ENCODE measurements around the gene IL12RB1. TPM values are rescaled to one million over a fixed set of nuclear protein-coding genes. Genes with fewer than 3 reads are reported as not detected.

Gene IL12RB1
- total RNA-seq, 1 experiment from 2014 or later, result not detected

DNA sequence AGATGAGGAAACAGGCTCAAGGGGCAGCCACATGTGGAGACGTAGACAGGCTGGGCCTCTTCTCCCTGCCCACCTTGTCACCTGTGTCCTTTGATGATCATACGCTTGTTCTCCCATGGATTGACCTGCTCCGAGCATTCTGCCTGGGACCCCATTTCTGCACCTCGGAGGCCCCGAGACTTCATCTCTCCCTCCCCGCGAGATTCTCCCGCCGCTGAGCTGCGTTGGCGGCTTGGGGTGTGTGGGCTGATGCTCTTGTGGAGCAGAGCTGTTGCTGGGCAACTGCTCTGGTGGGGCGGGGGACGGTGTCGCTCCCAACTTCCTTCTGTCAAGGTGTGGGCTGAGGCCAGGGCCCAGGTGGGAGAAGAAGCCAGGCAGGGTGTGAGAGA, 33.0 kb upstream of the IL12RB1 start:
- Histone ChIP-seq H4K20me1 (ENCODE audit: insufficient read depth) (no peaks in the 10 kb centered on the region), H3K36me3 (ENCODE audit: control insufficient read depth in 1 of 2, insufficient read depth in 2 of 2, low read length in 2 of 2) (peaks cover 0 to 7% of the 10 kb centered on the region in 2 experiments; a peak in 1 of 4 replicates), H3K4me2 (ENCODE audit: low read length) (no peak overlapping the region), H3K27ac (ENCODE audit: low read depth, low read length) (no peak overlapping the region), H3K4me1 (ENCODE audit: control insufficient read depth in 1 of 2, insufficient read depth in 2 of 2, low read length in 2 of 2) (peaks cover 7 to 20% of the 10 kb centered on the region in 2 experiments), H3K9me2 (ENCODE audit: insufficient read depth) (no peaks in the 10 kb centered on the region), H3K27me3 (ENCODE audit: insufficient read depth, low read length) (no peaks in the 10 kb centered on the region), H2AFZ (ENCODE audit: low read depth, low read length, poor library complexity, severe bottlenecking) (no peak overlapping the region), H3K4me3 (replicated peaks in 1 of 2; ENCODE audit: low read depth in 1 of 2, low read length in 2 of 2) (no peak overlapping the region), H3K79me2 (ENCODE audit: insufficient read depth, low read length) (peaks cover 11% of the 10 kb centered on the region; the same call in 1 of the 2 replicates), H3K9me3 (ENCODE audit: control insufficient read depth in 1 of 2, insufficient read depth in 1 of 2, low read depth in 1 of 2, low read length in 2 of 2) (no peaks in the 10 kb centered on the region), H3K9ac (ENCODE audit: low read length) (no peak overlapping the region)
- ATAC-seq, result no peak
- DNase-seq (ENCODE audit: low read depth, low spot score), result no peak
- POLR2A ChIA-PET, result no interaction called here
- CTCF ChIA-PET, result no interaction called here
- intact Hi-C loops (cut with micrococcal nuclease), result no loop called here
- TF ChIP-seq EZH2 (IDR thresholded peaks at IDR 0.05) (no peak), TCF7L2 (IDR thresholded peaks at IDR 0.05; ENCODE audit: borderline replicate concordance, extremely low read depth, insufficient read depth, insufficient read length) (no peak), ZFX (IDR thresholded peaks at IDR 0.05) (no peak), EGR1 (IDR thresholded peaks at IDR 0.05; ENCODE audit: low read depth) (no peak)
- TF ChIP-seq, protein P1, sequence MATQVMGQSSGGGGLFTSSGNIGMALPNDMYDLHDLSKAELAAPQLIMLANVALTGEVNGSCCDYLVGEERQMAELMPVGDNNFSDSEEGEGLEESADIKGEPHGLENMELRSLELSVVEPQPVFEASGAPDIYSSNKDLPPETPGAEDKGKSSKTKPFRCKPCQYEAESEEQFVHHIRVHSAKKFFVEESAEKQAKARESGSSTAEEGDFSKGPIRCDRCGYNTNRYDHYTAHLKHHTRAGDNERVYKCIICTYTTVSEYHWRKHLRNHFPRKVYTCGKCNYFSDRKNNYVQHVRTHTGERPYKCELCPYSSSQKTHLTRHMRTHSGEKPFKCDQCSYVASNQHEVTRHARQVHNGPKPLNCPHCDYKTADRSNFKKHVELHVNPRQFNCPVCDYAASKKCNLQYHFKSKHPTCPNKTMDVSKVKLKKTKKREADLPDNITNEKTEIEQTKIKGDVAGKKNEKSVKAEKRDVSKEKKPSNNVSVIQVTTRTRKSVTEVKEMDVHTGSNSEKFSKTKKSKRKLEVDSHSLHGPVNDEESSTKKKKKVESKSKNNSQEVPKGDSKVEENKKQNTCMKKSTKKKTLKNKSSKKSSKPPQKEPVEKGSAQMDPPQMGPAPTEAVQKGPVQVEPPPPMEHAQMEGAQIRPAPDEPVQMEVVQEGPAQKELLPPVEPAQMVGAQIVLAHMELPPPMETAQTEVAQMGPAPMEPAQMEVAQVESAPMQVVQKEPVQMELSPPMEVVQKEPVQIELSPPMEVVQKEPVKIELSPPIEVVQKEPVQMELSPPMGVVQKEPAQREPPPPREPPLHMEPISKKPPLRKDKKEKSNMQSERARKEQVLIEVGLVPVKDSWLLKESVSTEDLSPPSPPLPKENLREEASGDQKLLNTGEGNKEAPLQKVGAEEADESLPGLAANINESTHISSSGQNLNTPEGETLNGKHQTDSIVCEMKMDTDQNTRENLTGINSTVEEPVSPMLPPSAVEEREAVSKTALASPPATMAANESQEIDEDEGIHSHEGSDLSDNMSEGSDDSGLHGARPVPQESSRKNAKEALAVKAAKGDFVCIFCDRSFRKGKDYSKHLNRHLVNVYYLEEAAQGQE (IDR thresholded peaks at IDR 0.05; ENCODE audit: low read depth), result no peak
- TF ChIP-seq, protein P2, sequence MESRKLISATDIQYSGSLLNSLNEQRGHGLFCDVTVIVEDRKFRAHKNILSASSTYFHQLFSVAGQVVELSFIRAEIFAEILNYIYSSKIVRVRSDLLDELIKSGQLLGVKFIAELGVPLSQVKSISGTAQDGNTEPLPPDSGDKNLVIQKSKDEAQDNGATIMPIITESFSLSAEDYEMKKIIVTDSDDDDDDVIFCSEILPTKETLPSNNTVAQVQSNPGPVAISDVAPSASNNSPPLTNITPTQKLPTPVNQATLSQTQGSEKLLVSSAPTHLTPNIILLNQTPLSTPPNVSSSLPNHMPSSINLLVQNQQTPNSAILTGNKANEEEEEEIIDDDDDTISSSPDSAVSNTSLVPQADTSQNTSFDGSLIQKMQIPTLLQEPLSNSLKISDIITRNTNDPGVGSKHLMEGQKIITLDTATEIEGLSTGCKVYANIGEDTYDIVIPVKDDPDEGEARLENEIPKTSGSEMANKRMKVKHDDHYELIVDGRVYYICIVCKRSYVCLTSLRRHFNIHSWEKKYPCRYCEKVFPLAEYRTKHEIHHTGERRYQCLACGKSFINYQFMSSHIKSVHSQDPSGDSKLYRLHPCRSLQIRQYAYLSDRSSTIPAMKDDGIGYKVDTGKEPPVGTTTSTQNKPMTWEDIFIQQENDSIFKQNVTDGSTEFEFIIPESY (IDR thresholded peaks at IDR 0.05; ENCODE audit: extremely low read depth, insufficient replicate concordance, low read length), result no peak
- RAD21 ChIA-PET (ENCODE audit: low non-redundant PET in 1 of 2, low total read pairs in 2 of 2, uncharacterized antibody in 2 of 2, unreplicated experiment in 2 of 2), result no interaction called here
- no TSS peak for BruUV-seq (replicated peaks)

Data from HCT116 (cell line).